ENCODE measurements around the gene USP46. TPM values are rescaled to one million over a fixed set of nuclear protein-coding genes. Genes with fewer than 3 reads are reported as not detected.
A peak's percentile ranks its signal among the peaks of the same experiment; 100 is the strongest.

Gene USP46
- total RNA-seq, 6 experiments from 2014 or later, result 23.9 to 30.9 (median 26.3) TPM

DNA sequence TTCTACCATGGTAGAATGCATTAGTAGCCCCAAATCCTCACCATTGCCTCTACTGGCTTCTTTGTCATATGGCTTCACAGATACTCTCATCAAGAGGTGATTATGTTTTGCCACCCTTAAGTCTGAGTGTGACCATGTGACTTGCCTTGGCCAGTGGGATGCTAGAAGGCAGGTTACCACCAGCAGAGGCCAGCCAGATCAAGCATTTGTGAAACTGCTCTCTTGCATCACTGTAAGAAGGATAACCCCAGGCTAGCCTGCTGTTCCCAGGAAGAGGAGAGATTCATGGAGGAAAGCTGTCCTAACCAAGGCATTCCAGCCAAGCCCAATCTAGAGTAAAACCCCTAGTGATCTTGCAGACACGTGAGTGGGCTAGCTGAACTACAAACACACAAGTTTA is 46.8 kb downstream of the USP46 start:
- Mint-ChIP-seq H3K4me3 (no peak overlapping the region), H3K27me3 (ENCODE audit: insufficient read depth) (no peaks in the 10 kb centered on the region), H3K27ac (no peak overlapping the region), H3K36me3 (ENCODE audit: low read depth) (peaks cover 37% of the 10 kb centered on the region), H3K4me1 (ENCODE audit: low read depth) (peaks cover 5% of the 10 kb centered on the region), H3K9me3 (no peaks in the 10 kb centered on the region)
- no peak for DNase-seq
- TF ChIP-seq CTCF (IDR thresholded peaks at IDR 0.05), result no peak

- no peak for TF ChIP-seq CTCF (IDR thresholded peaks at IDR 0.05)
- peaks cover 18% of the 10 kb centered on the region for H3K4me1 Mint-ChIP-seq (ENCODE audit: low read depth)
- no peak for DNase-seq
- H3K9me3 Mint-ChIP-seq, result no peaks in the 10 kb centered on the region
- no peaks in the 10 kb centered on the region for H3K27me3 Mint-ChIP-seq (ENCODE audit: insufficient read depth)
- H3K36me3 Mint-ChIP-seq (ENCODE audit: low read depth), result peaks cover 43% of the 10 kb centered on the region
- H3K27ac Mint-ChIP-seq, result no peak overlapping the region
- H3K4me3 Mint-ChIP-seq, result no peak overlapping the region
These were observed 48.0 kb downstream of the USP46 start for GRCh38 chr4:52611030-52611555.

DNA sequence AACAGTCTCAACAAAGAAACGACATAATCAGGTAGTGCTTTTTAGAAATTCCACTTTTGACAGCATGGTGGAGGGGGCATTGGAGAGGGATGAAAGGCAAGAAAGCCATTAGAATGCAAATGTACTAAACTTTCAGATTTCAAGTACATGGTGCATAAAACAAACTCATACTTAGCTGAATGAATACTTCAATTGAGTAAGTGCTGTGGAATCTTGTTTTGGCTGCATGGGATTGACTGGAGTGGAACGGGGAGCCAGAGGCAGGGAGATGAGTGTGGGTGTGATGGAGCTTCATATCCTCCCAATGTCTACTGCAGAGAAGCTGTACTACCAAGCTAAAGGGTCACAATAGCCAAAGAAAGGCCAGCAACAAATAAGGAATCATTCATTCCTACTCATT is 52.4 kb downstream of the USP46 start:
- no peaks in the 10 kb centered on the region for H3K9me3 Mint-ChIP-seq
- no peak overlapping the region for H3K27ac Mint-ChIP-seq
- DNase-seq, result peak; percentile 41
- H3K4me3 Mint-ChIP-seq, result no peak overlapping the region
- peaks cover 30% of the 10 kb centered on the region for H3K36me3 Mint-ChIP-seq (ENCODE audit: low read depth)
- TF ChIP-seq CTCF (IDR thresholded peaks at IDR 0.05), result no peak
- H3K27me3 Mint-ChIP-seq (ENCODE audit: insufficient read depth), result no peaks in the 10 kb centered on the region
- peaks cover 20% of the 10 kb centered on the region for H3K4me1 Mint-ChIP-seq (ENCODE audit: low read depth)

DNA sequence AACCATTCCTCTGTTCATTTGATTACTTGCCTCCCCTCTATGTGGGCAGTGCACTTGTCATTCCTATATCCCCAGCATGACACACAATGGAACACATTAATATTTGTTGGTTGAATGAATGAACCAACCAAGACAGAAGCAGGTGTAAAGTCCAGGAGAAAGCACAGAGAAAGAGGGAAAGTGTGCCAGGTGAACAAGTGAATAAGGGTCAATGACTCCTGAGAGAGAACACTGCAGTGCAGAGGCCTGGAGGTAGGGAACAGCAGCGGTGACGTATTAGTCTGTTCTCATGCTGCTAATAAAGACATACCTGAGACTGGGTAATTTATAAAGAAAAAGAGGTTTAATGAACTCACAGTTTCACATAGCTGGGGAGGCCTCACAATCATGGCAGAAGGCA is 53.1 kb downstream of the USP46 start:
- no peak for DNase-seq
- H3K36me3 Mint-ChIP-seq (ENCODE audit: low read depth), result peaks cover 30% of the 10 kb centered on the region
- H3K27me3 Mint-ChIP-seq (ENCODE audit: insufficient read depth), result no peaks in the 10 kb centered on the region
- H3K9me3 Mint-ChIP-seq, result no peaks in the 10 kb centered on the region
- peaks cover 20% of the 10 kb centered on the region for H3K4me1 Mint-ChIP-seq (ENCODE audit: low read depth)
- no peak for TF ChIP-seq CTCF (IDR thresholded peaks at IDR 0.05)
- no peak overlapping the region for H3K27ac Mint-ChIP-seq
- H3K4me3 Mint-ChIP-seq, result no peak overlapping the region

DNA sequence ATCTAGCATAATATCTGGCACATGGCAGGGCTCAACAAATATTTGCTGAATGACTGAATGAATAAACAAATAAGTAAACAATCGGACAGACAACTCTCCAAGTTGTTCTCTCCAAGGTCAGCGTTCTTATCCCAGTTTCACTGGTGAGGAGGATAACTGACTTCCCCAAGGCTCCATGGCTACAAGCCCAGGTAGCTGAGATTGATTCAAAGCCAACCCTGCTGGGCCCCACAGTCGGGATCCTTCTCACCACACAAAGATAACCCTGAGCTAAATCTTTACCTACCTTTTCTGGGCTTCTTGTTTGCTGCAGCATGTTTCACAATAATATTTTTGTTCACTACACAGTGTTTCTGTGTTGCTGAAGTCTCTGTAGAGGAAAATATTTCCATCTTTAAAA is 54.9 kb downstream of the USP46 start:
- Mint-ChIP-seq H3K27ac (no peak overlapping the region), H3K27me3 (ENCODE audit: insufficient read depth) (no peaks in the 10 kb centered on the region), H3K4me1 (ENCODE audit: low read depth) (peaks cover 20% of the 10 kb centered on the region), H3K9me3 (no peaks in the 10 kb centered on the region), H3K36me3 (ENCODE audit: low read depth) (peaks cover 22% of the 10 kb centered on the region), H3K4me3 (no peak overlapping the region)
- TF ChIP-seq CTCF (IDR thresholded peaks at IDR 0.05), result no peak
- DNase-seq, result no peak

GRCh38 chr4:52600275-52600674 is 58.8 kb downstream of the USP46 start:
- no peak for TF ChIP-seq CTCF (IDR thresholded peaks at IDR 0.05)
- Mint-ChIP-seq H3K9me3 (no peaks in the 10 kb centered on the region), H3K27me3 (ENCODE audit: insufficient read depth) (no peaks in the 10 kb centered on the region), H3K4me1 (ENCODE audit: low read depth) (peaks cover 5% of the 10 kb centered on the region; the same call in 1 of the 2 replicates), H3K27ac (no peak overlapping the region), H3K4me3 (no peak overlapping the region), H3K36me3 (ENCODE audit: low read depth) (peaks cover 17% of the 10 kb centered on the region)
- no peak for DNase-seq

Measured in HFFc6 (cell line).